HFF-Myc (cell line): ENCODE measurements around the gene NUCB2.

ENCODE experiments used
- DNase-seq: peaks from one replicate; pipeline ENCODE4 v3.0.0-alpha.2; 2011; ENCODE audit warnings: low read depth; ENCODE audit errors: extremely low read depth
- H3K4me3 ChIP-seq: replicated peaks from 2 replicates; pipeline ENCODE4 v1.5.1; 2011; ENCODE audit warnings: low read depth, mild to moderate bottlenecking, control low read depth, low read length
- TF ChIP-seq, protein P1 (sequence below): IDR thresholded peaks from 2 replicates; pipeline ENCODE4 v1.5.1; 2012; ENCODE audit warnings: mild to moderate bottlenecking, low read depth, low read length, control low read depth; ENCODE audit errors: missing control alignments

NUCB2 gene

GRCh38 chr11:17296852-17297559, 20.5 kb downstream of the NUCB2 start:
- no peak for DNase-seq
- no peak overlapping the region for H3K4me3 ChIP-seq
- TF ChIP-seq, protein P1, sequence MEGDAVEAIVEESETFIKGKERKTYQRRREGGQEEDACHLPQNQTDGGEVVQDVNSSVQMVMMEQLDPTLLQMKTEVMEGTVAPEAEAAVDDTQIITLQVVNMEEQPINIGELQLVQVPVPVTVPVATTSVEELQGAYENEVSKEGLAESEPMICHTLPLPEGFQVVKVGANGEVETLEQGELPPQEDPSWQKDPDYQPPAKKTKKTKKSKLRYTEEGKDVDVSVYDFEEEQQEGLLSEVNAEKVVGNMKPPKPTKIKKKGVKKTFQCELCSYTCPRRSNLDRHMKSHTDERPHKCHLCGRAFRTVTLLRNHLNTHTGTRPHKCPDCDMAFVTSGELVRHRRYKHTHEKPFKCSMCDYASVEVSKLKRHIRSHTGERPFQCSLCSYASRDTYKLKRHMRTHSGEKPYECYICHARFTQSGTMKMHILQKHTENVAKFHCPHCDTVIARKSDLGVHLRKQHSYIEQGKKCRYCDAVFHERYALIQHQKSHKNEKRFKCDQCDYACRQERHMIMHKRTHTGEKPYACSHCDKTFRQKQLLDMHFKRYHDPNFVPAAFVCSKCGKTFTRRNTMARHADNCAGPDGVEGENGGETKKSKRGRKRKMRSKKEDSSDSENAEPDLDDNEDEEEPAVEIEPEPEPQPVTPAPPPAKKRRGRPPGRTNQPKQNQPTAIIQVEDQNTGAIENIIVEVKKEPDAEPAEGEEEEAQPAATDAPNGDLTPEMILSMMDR = no peak

- no peak for DNase-seq
- TF ChIP-seq, protein P1 = no peak
These were observed 21.8 kb downstream of the NUCB2 start for GRCh38 chr11:17298302-17298701.

DNA sequence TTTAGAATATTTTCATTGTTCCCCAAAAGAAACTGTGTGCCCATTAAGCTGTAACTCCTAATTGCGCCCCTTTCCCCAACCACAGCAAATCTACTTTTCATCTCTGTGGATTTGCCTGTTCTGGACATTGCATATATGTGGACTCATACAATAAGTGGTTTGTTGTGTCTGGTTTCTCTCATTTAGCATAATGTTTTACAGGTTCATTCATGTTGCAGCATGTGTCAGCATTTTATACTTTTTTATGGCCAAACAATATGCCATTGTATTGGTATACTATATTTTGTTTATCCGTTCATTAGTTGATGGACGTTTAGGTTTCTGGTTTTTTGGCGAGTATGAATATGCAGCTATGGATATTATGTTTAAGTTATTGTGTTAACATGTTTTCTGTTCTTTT, 23.8 kb downstream of the NUCB2 start:
- H3K4me3 ChIP-seq = no peak overlapping the region
- no peak for DNase-seq
- TF ChIP-seq, protein P1 = no peak

More at GRCh38 chr11:17298302-17298701, 21.8 kb downstream of the NUCB2 start:
- H3K4me3 ChIP-seq = no peak overlapping the region

GRCh38 chr11:17313349-17314231, 37.1 kb downstream of the NUCB2 start:
- TF ChIP-seq, protein P1 = no peak
- no peak overlapping the region for H3K4me3 ChIP-seq
- no peak for DNase-seq

DNA sequence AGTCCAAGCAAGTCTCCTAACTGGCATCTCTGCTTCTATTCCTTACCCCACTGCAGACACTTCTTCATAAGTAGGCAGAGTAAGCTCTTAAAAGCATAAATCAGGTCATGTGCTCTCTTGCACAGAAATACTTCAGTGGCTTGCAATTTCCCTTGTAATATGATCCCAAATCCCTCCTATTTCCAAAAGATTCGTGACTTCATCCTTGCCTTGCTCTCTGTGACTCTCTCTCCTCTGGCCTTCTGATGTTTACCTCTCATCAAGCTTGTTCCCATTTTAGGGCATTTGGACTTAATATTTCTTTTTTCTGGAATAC, 37.7 kb downstream of the NUCB2 start:
- TF ChIP-seq, protein P1 = no peak
- H3K4me3 ChIP-seq = no peak overlapping the region
- peak; percentile 82 for DNase-seq

DNA sequence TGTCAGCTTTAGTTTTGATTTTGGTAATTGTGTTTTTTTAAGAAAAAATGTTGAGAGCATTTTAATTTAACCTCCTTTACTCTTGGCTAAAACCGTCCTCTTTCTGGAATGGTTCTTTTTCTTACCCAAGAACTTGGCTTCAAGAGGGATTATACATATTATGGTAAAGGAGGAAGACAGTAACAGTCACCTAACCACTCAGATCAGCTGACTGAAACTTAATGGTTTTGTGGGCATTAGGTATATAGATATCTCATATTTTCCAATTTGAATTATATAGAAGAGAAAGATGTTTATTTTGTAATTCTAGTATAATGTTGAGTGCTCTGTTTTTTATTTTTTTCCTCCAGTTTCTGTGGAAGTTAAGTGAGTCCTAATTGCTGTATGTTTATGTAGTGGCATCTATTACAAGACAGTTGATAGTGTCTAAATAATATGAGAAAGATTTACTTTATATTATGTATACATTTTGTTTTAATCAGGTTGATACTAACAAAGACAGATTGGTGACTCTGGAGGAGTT, 38.4 kb downstream of the NUCB2 start:
- DNase-seq = no peak
- TF ChIP-seq, protein P1 = no peak
- H3K4me3 ChIP-seq = no peak overlapping the region
